A549 (cell line): ENCODE data around the gene GALT.

Experiments
- CHD2 ChIP-seq: fragments of 150-350 bp; IDR thresholded peaks from 2 replicates; pipeline ENCODE4 v1.6.1; 2014; ENCODE audit warnings: low read length; ENCODE audit not compliant: partially characterized antibody
- EP300 ChIP-seq, 2 experiments: fragments of >200 bp; sonication (Bioruptor Twin); formaldehyde crosslinking; IDR thresholded peaks; 2 replicates in 1 of 2; 3 replicates in 1 of 2; pipeline ENCODE4 v1.6.1; 2016 to 2017
- HDAC2 ChIP-seq: fragments of 200-600 bp; sonication (generic); IDR thresholded peaks from 2 replicates; pipeline ENCODE4 v1.6.1; 2016
- POLR2A ChIP-seq: IDR thresholded peaks from 2 replicates; pipeline ENCODE4 v1.6.1; 2012; ENCODE audit warnings: mild to moderate bottlenecking, low read length
- RCOR1 ChIP-seq: fragments of 150-350 bp; IDR thresholded peaks from 2 replicates; pipeline ENCODE4 v1.6.1; 2014; ENCODE audit warnings: antibody characterized with exemption, low read length, low read depth
- TF ChIP-seq, protein P1 (sequence below): fragments of >200 bp; sonication (Bioruptor Twin); formaldehyde crosslinking; IDR thresholded peaks from 3 replicates; pipeline ENCODE4 v1.5.1; 2016
- TF ChIP-seq, protein P2 (sequence below): IDR thresholded peaks from 2 replicates; pipeline ENCODE4 v1.6.1; 2012

DNA sequence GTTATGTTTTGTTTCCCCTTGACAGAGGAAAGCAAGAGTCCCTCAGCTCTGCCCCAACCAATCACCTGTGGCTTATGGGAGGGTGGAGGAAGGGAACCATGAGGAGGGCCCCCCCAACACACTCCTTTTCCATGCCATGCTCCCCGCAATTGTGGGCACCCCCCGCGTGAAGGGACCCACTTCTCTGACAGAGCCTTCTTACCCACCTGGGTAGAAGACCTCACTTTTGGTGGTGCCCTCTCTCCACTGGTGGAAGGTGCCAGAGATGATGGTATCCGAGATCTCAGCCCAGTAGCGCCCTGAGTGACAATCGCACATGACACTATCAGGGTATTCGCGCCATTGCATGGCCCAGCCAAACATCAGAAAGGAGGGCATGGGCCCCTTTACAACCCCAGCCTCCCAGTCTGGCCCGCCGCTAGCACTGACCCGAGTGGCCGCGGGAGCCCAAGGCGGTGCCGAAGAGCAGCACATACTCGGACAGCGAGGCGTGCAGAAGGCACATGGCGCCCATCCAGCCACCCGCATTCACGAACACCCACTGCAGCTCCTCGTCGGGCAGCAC, 9.6 kb upstream of the GALT start:
- TF ChIP-seq, protein P1, sequence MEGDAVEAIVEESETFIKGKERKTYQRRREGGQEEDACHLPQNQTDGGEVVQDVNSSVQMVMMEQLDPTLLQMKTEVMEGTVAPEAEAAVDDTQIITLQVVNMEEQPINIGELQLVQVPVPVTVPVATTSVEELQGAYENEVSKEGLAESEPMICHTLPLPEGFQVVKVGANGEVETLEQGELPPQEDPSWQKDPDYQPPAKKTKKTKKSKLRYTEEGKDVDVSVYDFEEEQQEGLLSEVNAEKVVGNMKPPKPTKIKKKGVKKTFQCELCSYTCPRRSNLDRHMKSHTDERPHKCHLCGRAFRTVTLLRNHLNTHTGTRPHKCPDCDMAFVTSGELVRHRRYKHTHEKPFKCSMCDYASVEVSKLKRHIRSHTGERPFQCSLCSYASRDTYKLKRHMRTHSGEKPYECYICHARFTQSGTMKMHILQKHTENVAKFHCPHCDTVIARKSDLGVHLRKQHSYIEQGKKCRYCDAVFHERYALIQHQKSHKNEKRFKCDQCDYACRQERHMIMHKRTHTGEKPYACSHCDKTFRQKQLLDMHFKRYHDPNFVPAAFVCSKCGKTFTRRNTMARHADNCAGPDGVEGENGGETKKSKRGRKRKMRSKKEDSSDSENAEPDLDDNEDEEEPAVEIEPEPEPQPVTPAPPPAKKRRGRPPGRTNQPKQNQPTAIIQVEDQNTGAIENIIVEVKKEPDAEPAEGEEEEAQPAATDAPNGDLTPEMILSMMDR: no peak
- no peak for TF ChIP-seq EP300 (IDR thresholded peaks at IDR 0.05)
- no peak for TF ChIP-seq POLR2A
- TF ChIP-seq, protein P2, sequence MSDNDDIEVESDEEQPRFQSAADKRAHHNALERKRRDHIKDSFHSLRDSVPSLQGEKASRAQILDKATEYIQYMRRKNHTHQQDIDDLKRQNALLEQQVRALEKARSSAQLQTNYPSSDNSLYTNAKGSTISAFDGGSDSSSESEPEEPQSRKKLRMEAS: no peak; the same call in 1 of the 2 replicates
- TF ChIP-seq RCOR1: no peak
- no peak for TF ChIP-seq HDAC2
- TF ChIP-seq CHD2: no peak
